Loucy (cell line): ENCODE measurements around the gene RPL11.

Experiments
- H2AFZ ChIP-seq: fragments of 200-600 bp; sonication (generic); 2 replicates; pipeline ENCODE4 v1.6.0; 2016; ENCODE audit warnings: antibody characterized with exemption, mild to moderate bottlenecking, low read length, moderate library complexity
- H3F3A ChIP-seq: fragments of 200-600 bp; 2 replicates; pipeline ENCODE4 v1.6.0; 2016; ENCODE audit warnings: antibody characterized with exemption, low read depth, mild to moderate bottlenecking
- H3K27me3 ChIP-seq: fragments of 200-600 bp; sonication (generic); 2 replicates; pipeline ENCODE4 v1.6.1; 2014; ENCODE audit warnings: low read length, mild to moderate bottlenecking; ENCODE audit not compliant: insufficient read depth, poor library complexity, severe bottlenecking
- H3K36me3 ChIP-seq: fragments of 200-600 bp; sonication (generic); 2 replicates; pipeline ENCODE4 v1.6.1; 2016; ENCODE audit warnings: low read length; ENCODE audit not compliant: insufficient read depth
- H3K4me1 ChIP-seq: fragments of 200-600 bp; sonication (generic); 2 replicates; pipeline ENCODE4 v1.5.1; 2014; ENCODE audit warnings: low read length, mild to moderate bottlenecking; ENCODE audit not compliant: insufficient read depth, poor library complexity, severe bottlenecking
- H3K4me2 ChIP-seq: fragments of 200-600 bp; sonication (generic); 2 replicates; pipeline ENCODE4 v1.6.0; 2014; ENCODE audit warnings: antibody characterized with exemption, low read length, low read depth, mild to moderate bottlenecking; ENCODE audit not compliant: poor library complexity, severe bottlenecking
- H3K4me3 ChIP-seq: fragments of 200-600 bp; sonication (generic); 2 replicates; pipeline ENCODE4 v1.5.1; 2014; ENCODE audit warnings: low read length, mild to moderate bottlenecking, mixed read lengths; ENCODE audit not compliant: poor library complexity, severe bottlenecking
- H3K79me2 ChIP-seq: fragments of 200-600 bp; sonication (generic); 2 replicates; pipeline ENCODE4 v1.6.1; 2014; ENCODE audit warnings: low read length; ENCODE audit not compliant: insufficient read depth
- H3K9ac ChIP-seq: fragments of 200-600 bp; sonication (generic); 2 replicates; pipeline ENCODE4 v1.6.0; 2014; ENCODE audit warnings: mild to moderate bottlenecking, low read depth, low read length, moderate library complexity; ENCODE audit not compliant: poor library complexity, severe bottlenecking
- H3K9me2 ChIP-seq: fragments of 200-600 bp; sonication (generic); replicated peaks from 2 replicates; pipeline ENCODE4 v1.6.1; 2016; ENCODE audit warnings: low read depth, low read length, mixed read lengths
- H3K9me3 ChIP-seq: fragments of 200-600 bp; sonication (generic); 2 replicates; pipeline ENCODE4 v1.6.1; 2014; ENCODE audit warnings: mild to moderate bottlenecking, antibody characterized with exemption, low read length, low read depth; ENCODE audit not compliant: insufficient read depth
- H4K20me1 ChIP-seq: fragments of 200-600 bp; sonication (generic); 2 replicates; pipeline ENCODE4 v1.6.0; 2014; ENCODE audit warnings: antibody characterized with exemption, low read length, mild to moderate bottlenecking; ENCODE audit not compliant: insufficient read depth, poor library complexity, severe bottlenecking
- EZH2phosphoT487 ChIP-seq: fragments of 200-600 bp; IDR thresholded peaks from 2 replicates; pipeline ENCODE4 v1.6.1; 2018; ENCODE audit warnings: antibody characterized with exemption, mild to moderate bottlenecking, moderate library complexity, borderline replicate concordance
- TF ChIP-seq, protein P1 (sequence below): fragments of 200-600 bp; sonication (generic); conservative IDR thresholded peaks from 2 replicates; pipeline ENCODE4 v1.5.1; 2014; ENCODE audit warnings: mild to moderate bottlenecking, antibody characterized with exemption, low read length

The RPL11 gene

DNA sequence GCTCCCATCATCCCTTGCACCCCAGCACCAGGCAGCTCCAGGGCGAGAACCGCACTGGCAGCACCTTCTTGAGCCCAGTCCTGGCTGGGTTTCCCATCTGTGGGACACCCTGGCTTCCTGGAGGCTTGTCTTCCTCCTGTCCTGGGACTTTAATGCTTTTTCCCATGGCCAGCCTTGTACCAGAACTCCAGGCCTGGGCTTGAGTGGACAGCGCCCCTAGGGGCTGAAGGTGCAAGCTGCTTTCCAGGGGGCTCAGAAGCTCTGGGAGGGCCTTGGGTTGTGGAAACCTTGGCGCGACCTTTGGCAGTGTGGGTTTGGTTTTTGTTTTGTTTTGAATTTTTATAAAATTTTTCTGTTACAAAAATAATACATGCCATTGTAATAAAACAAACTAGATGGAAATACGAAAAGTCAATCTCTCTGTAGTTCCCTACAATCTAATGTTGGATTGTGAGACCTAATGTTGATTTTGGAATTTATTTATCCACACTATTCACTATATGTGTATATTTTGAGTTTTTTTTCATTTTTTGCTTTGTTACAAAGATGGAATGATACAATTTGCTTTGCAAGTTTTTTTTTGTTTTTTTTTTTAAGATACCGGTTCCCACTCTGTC lies 33.8 kb upstream of the RPL11 start:
- H3K9me3 ChIP-seq = no peaks in the 10 kb centered on the region
- no peak overlapping the region for H3K9ac ChIP-seq
- no peaks in the 10 kb centered on the region for H3K4me1 ChIP-seq
- no peaks in the 10 kb centered on the region for H4K20me1 ChIP-seq
- H2AFZ ChIP-seq = no peak overlapping the region
- TF ChIP-seq, protein P1, sequence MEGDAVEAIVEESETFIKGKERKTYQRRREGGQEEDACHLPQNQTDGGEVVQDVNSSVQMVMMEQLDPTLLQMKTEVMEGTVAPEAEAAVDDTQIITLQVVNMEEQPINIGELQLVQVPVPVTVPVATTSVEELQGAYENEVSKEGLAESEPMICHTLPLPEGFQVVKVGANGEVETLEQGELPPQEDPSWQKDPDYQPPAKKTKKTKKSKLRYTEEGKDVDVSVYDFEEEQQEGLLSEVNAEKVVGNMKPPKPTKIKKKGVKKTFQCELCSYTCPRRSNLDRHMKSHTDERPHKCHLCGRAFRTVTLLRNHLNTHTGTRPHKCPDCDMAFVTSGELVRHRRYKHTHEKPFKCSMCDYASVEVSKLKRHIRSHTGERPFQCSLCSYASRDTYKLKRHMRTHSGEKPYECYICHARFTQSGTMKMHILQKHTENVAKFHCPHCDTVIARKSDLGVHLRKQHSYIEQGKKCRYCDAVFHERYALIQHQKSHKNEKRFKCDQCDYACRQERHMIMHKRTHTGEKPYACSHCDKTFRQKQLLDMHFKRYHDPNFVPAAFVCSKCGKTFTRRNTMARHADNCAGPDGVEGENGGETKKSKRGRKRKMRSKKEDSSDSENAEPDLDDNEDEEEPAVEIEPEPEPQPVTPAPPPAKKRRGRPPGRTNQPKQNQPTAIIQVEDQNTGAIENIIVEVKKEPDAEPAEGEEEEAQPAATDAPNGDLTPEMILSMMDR = peak; percentile 96
- TF ChIP-seq EZH2phosphoT487 = no peak
- no peaks in the 10 kb centered on the region for H3K27me3 ChIP-seq
- H3K36me3 ChIP-seq = no peaks in the 10 kb centered on the region
- no peaks in the 10 kb centered on the region for H3K79me2 ChIP-seq
- H3K9me2 ChIP-seq = no peaks in the 10 kb centered on the region
- H3F3A ChIP-seq = no peaks in the 10 kb centered on the region
- H3K4me2 ChIP-seq = no peak overlapping the region
- no peak overlapping the region for H3K4me3 ChIP-seq

DNA sequence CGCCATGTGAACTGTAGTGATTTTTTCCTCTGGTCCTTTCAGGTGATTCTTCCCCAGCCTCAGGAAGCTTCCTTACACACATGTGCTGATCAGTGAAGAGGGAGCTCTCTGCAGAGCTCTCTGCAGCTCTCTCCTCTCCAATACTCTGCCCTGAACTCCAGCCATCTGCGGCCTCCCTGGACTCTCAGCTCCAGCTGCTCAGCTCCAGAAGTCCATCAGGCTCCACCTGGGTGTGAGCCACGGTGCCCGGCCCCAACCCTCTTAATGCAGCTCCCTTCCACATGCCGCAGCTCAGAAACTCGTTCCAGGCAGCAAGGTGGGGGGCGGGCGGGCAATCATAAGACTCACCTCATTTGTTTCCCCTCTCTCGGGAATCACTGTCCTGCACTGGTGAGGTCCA lies 30.9 kb upstream of the RPL11 start:
- no peak overlapping the region for H2AFZ ChIP-seq
- no peaks in the 10 kb centered on the region for H3K27me3 ChIP-seq

DNA sequence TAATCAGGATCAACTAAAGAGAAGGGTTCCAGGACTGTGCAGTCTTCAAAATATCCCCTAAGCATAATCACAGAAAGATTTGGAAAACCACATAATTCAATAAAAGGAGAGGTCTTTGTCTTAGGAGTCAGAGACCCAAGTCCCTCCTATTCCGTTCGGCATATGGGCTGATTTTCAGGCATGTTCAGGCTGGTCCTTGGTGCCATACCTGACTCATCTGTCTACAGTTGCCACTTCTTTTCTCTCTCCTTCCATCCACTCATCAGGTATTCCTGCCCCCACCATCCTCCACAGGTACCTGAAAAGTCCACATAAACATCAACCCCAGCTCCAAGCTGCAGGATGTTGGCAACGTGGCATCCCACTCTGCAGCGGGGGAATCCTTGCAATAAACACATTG lies 29.7 kb upstream of the RPL11 start:
- Histone ChIP-seq H3K4me2 (no peak overlapping the region), H2AFZ (no peak overlapping the region), H3K4me3 (no peak overlapping the region), H4K20me1 (no peaks in the 10 kb centered on the region), H3K79me2 (no peaks in the 10 kb centered on the region), H3F3A (no peaks in the 10 kb centered on the region), H3K9me2 (no peaks in the 10 kb centered on the region), H3K9ac (no peak overlapping the region), H3K27me3 (no peaks in the 10 kb centered on the region), H3K36me3 (no peaks in the 10 kb centered on the region), H3K9me3 (no peaks in the 10 kb centered on the region), H3K4me1 (no peaks in the 10 kb centered on the region)
- TF ChIP-seq EZH2phosphoT487 = no peak
- TF ChIP-seq, protein P1 = no peak

More for the DNA sequence above, 30.9 kb upstream of the RPL11 start:
- Histone ChIP-seq H3K9ac (no peak overlapping the region), H3K36me3 (no peaks in the 10 kb centered on the region), H3K4me3 (no peak overlapping the region), H3K79me2 (no peaks in the 10 kb centered on the region), H3K9me2 (no peaks in the 10 kb centered on the region), H3K9me3 (no peaks in the 10 kb centered on the region), H3F3A (no peaks in the 10 kb centered on the region), H3K4me1 (no peaks in the 10 kb centered on the region), H4K20me1 (no peaks in the 10 kb centered on the region), H3K4me2 (no peak overlapping the region)
- no peak for TF ChIP-seq EZH2phosphoT487
- TF ChIP-seq, protein P1 = no peak
